OCI-LY3 (cell line): ENCODE data around the gene GUCA1C.

Experiments used
- CTCF ChIP-seq: fragments of 200-600, 300-600 bp; sonication (generic); IDR thresholded peaks from 2 replicates; pipeline ENCODE4 v1.5.1; 2014; ENCODE audit warnings: antibody characterized with exemption, low read length, low read depth
- EZH2phosphoT487 ChIP-seq: fragments of 200-600 bp; shearing (Covaris generic); IDR thresholded peaks from 2 replicates; pipeline ENCODE4 v1.6.1; 2018; ENCODE audit warnings: antibody characterized with exemption, mixed run types, low read depth

DNA sequence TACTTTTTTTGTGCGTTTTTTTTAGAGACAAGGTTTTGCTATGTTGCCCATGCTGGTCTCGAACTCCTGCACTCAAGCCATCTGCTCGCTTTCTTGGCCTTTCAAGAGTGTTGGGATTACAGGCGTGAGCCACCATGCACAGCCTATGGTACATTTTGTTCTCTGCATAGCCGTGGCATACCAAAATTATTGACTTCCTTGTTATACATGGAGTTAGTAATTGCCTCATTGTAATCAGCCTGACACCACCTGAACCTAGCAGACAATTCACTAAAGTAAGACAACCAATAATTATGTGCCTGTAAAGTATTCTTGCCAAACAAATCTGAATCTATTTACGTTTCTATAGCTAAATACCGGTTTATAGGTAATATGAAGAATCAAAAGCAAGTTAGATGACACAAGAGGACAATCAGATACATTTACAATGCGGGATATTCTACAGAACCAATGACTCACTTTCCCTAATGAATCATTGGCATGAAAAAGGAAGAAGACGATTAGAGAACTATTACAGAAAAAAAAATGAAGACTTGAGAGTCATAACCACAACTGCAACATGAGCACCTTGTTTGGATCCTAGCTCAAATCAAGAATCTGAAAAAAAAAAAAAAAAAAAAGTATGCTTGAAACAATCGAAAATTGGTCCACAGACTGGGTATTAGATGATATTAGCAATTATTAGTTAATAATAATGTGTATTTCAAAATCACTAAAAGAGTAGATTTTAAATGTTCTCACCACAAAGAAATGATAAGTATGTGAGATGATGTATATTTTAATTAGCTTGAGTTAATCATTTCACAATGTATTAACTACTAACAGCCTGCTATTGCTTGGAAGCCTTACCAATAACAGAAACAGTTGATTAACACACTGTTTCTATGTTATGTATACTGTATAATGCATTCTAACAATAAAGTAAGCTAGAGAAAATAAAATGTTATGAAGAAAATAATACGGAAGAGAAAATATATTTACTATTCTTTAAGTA lies 7.1 kb downstream of the GUCA1C start:
- TF ChIP-seq CTCF (no peak), EZH2phosphoT487 (no peak)
